Suprapubic skin (tissue), 4 donors: ENCODE data around the gene BUD13. TPM values are rescaled to one million over a fixed set of nuclear protein-coding genes. Genes with fewer than 3 reads are reported as not detected.

Experiments
- DNase-seq, 2 donors: peaks; one replicate each; pipeline ENCODE4 v3.0.0-alpha.2; 2019; ENCODE audit warnings: low spot score in 2 of 2
- H3K27ac ChIP-seq: fragments of 200-600 bp; sonication (generic); one replicate; pipeline ENCODE4 v1.5.1; 2019
- H3K27me3 ChIP-seq: fragments of 200-600 bp; sonication (generic); one replicate; pipeline ENCODE4 v1.5.1; 2019
- H3K36me3 ChIP-seq: fragments of 200-600 bp; sonication (generic); one replicate; pipeline ENCODE4 v1.5.1; 2019
- H3K4me1 ChIP-seq: fragments of 200-600 bp; sonication (generic); one replicate; pipeline ENCODE4 v1.5.1; 2019
- H3K4me3 ChIP-seq: fragments of 200-600 bp; sonication (generic); one replicate; pipeline ENCODE4 v1.5.1; 2019; ENCODE audit warnings: mild to moderate bottlenecking
- H3K9me3 ChIP-seq: fragments of 200-600 bp; sonication (generic); one replicate; pipeline ENCODE4 v1.5.1; 2019
- EP300 ChIP-seq: sonication (generic); formaldehyde crosslinking; IDR thresholded peaks from one replicate; pipeline ENCODE4 v1.6.1; 2017; ENCODE audit warnings: antibody characterized with exemption
- POLR2A ChIP-seq, 2 donors: fragments of 450-650 bp; IDR thresholded peaks; one replicate each; pipeline ENCODE4 v1.6.1; 2017; ENCODE audit warnings: antibody characterized with exemption in 2 of 2, mild to moderate bottlenecking in 2 of 2, moderate library complexity in 2 of 2
- POLR2AphosphoS5 ChIP-seq, 3 donors: sonication (generic); formaldehyde crosslinking; IDR thresholded peaks; one replicate each; pipeline ENCODE4 v1.6.1; 2017; ENCODE audit warnings: antibody characterized with exemption in 3 of 3
- WGBS: methylation state at CpG from one replicate; pipeline ENCODE4 v1.1.5; 2018; 5-methylcytosine and 5-hydroxymethylcytosine counted together
- total RNA-seq, 4 donors: library from RNA; depleted of rRNA; stranded (reverse); fragments of >200 nt; gene quantifications; one replicate each; pipeline ENCODE4 v1.1.0, GENCODE V29; 2016
- TF ChIP-seq, protein P1 (sequence below), 2 donors: fragments of 200-600 bp in 1 of 2; fragments of 450-650 bp in 1 of 2; sonication (generic) in 1 of 2; IDR thresholded peaks; one replicate each; pipeline ENCODE4 v1.5.1; 2016 to 2019; ENCODE audit warnings: antibody characterized with exemption in 2 of 2, mild to moderate bottlenecking in 1 of 2, moderate library complexity in 1 of 2

Gene BUD13
- total RNA-seq, 4 donors from 2014 or later, result 11.5 to 19.4 (median 14.3) TPM

DNA sequence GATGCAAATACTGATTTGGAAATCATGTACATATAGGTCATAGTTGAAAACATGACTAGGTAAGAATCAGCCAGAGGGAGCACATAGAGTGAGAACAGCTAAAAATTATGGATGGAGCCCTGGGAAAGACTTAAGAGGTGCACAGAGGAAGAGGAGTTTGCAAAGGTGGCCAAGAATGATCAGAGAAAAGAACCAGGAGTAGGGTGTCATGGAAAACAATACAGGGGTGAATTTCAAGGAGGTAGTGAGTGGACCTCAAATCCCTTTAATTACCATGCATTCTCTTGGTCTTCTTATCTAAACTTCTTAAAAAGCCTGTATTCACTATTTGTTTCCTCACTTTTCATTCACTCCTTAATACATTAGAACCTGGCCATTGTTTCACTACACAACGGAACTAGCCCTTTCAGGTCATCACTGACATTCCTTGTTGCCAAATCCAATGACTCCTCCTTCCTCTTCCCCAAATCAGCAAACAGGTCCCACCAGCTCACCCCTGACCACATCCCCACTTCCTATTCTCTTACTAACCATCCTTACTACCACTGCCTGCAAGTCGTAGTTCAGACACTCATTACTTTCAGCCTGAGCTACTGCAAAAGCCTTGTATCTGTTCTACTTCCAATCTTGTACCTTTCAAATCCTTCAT lies 22.6 kb downstream of the BUD13 start:
- no peak for TF ChIP-seq POLR2A (IDR thresholded peaks at IDR 0.05)
- no peak for TF ChIP-seq EP300
- TF ChIP-seq, protein P1, sequence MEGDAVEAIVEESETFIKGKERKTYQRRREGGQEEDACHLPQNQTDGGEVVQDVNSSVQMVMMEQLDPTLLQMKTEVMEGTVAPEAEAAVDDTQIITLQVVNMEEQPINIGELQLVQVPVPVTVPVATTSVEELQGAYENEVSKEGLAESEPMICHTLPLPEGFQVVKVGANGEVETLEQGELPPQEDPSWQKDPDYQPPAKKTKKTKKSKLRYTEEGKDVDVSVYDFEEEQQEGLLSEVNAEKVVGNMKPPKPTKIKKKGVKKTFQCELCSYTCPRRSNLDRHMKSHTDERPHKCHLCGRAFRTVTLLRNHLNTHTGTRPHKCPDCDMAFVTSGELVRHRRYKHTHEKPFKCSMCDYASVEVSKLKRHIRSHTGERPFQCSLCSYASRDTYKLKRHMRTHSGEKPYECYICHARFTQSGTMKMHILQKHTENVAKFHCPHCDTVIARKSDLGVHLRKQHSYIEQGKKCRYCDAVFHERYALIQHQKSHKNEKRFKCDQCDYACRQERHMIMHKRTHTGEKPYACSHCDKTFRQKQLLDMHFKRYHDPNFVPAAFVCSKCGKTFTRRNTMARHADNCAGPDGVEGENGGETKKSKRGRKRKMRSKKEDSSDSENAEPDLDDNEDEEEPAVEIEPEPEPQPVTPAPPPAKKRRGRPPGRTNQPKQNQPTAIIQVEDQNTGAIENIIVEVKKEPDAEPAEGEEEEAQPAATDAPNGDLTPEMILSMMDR (IDR thresholded peaks at IDR 0.05), result no peak
- TF ChIP-seq POLR2AphosphoS5 (IDR thresholded peaks at IDR 0.05), result no peak
- WGBS, result 91% methylated on average over 2 of the region's 2 CpGs
- Histone ChIP-seq H3K4me1 (no peaks in the 10 kb centered on the region), H3K4me3 (no peak overlapping the region), H3K27ac (no peak overlapping the region), H3K27me3 (no peaks in the 10 kb centered on the region), H3K36me3 (peaks cover 88% of the 10 kb centered on the region), H3K9me3 (no peaks in the 10 kb centered on the region)
- DNase-seq, result no peak

DNA sequence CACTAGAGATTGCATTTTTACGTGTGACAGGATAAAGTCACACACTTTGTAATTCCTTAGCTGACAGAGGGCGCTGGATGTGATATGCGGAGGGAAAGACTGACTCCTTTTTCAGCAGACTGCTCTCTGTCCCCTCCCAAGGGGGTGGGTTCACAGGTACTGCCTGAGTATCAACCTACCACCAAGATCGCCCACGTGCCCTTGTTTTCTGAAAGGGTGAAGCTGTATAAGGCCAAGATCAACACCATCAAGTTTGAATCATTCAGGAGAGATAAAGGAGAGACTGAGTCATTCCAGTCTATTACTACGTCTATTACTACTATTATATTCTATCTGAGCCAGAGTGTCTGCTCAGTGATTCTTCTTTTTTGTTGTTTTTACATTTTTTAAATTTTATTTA lies 30.7 kb downstream of the BUD13 start:
- Histone ChIP-seq H3K36me3 (peaks cover 12% of the 10 kb centered on the region), H3K27ac (no peak overlapping the region), H3K27me3 (no peaks in the 10 kb centered on the region), H3K4me3 (no peak overlapping the region), H3K9me3 (no peaks in the 10 kb centered on the region), H3K4me1 (no peaks in the 10 kb centered on the region)
- TF ChIP-seq POLR2A (IDR thresholded peaks at IDR 0.05), result no peak
- no peak for TF ChIP-seq EP300
- 83% methylated on average over 6 of the region's 6 CpGs for whole genome bisulfite sequencing
- no peak for DNase-seq

DNA sequence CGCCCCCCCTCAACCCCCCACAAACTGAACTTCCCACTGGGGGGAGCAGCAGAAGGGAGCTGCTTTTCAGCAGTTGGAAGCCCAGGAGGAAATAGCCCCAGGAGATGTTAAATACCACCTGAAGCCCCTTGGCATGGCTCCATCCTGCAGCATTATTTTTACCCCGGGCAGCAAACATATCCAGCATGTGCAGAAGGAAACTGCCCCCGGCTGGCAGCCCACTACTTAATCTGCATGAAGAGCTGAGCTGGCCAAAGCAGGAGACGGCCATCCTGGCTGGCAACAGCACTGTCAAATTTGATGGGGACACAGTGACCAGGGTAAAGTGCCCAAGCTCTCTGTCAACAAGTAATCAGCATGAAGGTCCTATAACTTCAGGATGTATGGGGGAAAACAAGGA lies 32.0 kb downstream of the BUD13 start:
- TF ChIP-seq, protein P1 (IDR thresholded peaks at IDR 0.05), result no peak
- TF ChIP-seq POLR2AphosphoS5 (IDR thresholded peaks at IDR 0.05) (no peak), POLR2A (IDR thresholded peaks at IDR 0.05) (no peak), EP300 (no peak)
- Histone ChIP-seq H3K27me3 (no peaks in the 10 kb centered on the region), H3K9me3 (no peaks in the 10 kb centered on the region), H3K4me3 (no peak overlapping the region), H3K27ac (no peak overlapping the region), H3K4me1 (no peaks in the 10 kb centered on the region), H3K36me3 (no peaks in the 10 kb centered on the region)
- WGBS, result 62% methylated on average over 4 of the region's 4 CpGs
- no peak for DNase-seq

DNA sequence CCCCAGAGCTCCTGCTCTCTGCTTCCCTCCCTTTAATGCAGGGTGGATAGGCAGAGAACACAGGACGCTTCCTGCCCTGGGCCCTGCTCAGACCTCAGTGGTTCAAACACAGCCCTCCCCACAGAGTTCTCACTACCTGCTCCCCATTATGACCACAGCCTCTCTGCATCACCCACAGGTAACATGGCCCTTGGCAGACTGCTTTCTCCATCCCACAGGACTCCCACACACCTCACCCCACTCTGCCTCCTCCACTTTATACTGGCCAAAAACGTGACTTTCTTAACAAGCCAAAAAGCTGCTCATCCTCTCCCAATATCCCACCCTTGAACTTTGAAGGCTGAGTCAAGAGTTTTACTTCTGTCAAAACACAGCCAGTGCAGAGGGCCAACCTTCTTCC lies 33.8 kb downstream of the BUD13 start:
- TF ChIP-seq EP300, result no peak
- TF ChIP-seq, protein P1 (IDR thresholded peaks at IDR 0.05), result no peak
- no peak for TF ChIP-seq POLR2A (IDR thresholded peaks at IDR 0.05)
- TF ChIP-seq POLR2AphosphoS5 (IDR thresholded peaks at IDR 0.05), result no peak
- Histone ChIP-seq H3K27me3 (no peaks in the 10 kb centered on the region), H3K9me3 (no peaks in the 10 kb centered on the region), H3K27ac (no peak overlapping the region), H3K4me3 (no peak overlapping the region), H3K36me3 (no peaks in the 10 kb centered on the region), H3K4me1 (no peaks in the 10 kb centered on the region)
- 72% methylated on average over 2 of the region's 2 CpGs for WGBS
- DNase-seq, result no peak

DNA sequence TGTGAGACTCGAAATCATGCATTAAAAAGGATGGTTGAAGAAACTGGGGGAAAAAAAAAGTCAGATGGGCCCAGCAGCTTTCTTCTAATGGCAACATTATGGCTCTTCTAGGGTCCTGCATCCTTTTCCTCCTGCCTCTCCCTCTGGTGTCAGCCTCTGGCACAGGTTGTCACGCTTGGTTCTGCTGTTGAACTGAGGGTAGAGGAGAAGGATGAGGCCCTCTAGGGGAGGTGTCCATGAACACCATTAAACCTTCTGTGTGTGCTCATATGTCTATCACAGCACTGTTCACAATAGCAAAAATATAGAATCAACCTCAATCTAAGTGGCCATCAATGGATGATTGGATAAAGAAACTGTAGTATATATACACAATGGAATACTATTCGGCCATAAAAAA lies 36.0 kb downstream of the BUD13 start:
- Histone ChIP-seq H3K4me3 (no peak overlapping the region), H3K27ac (no peak overlapping the region), H3K4me1 (no peaks in the 10 kb centered on the region), H3K36me3 (no peaks in the 10 kb centered on the region), H3K9me3 (no peaks in the 10 kb centered on the region), H3K27me3 (no peaks in the 10 kb centered on the region)
- TF ChIP-seq POLR2AphosphoS5 (IDR thresholded peaks at IDR 0.05) (no peak), POLR2A (IDR thresholded peaks at IDR 0.05) (no peak), EP300 (no peak)
- TF ChIP-seq, protein P1 (IDR thresholded peaks at IDR 0.05), result no peak
- no peak for DNase-seq
- WGBS, result 91% methylated on average over 3 of the region's 3 CpGs
